ENCODE measurements around the gene DDIT4.
"Not testable (repeated sequence)": the region's sequence is repeated elsewhere in the genome, so short reads cannot be mapped to it uniquely, and the experiment has no call there.

The DDIT4 gene

GRCh38 chr10:72265508-72265907, 8.2 kb upstream of the DDIT4 start:
- Histone ChIP-seq H3K36me3 (no peaks in the 10 kb centered on the region), H3K4me3 (ENCODE audit: low read depth, low read length) (no peak overlapping the region), H3K9me3 (no peaks in the 10 kb centered on the region), H3K4me1 (peaks cover 10% of the 10 kb centered on the region), H3K27me3 (no peaks in the 10 kb centered on the region)
- DNase-seq: no peak
- no peak for TF ChIP-seq CTCF (IDR thresholded peaks at IDR 0.05; ENCODE audit: low read depth, low read length)

- no peaks in the 10 kb centered on the region for H3K9me3 ChIP-seq
- no peak overlapping the region for H3K4me3 ChIP-seq (ENCODE audit: low read depth, low read length)
- no peak for TF ChIP-seq CTCF (IDR thresholded peaks at IDR 0.05; ENCODE audit: low read depth, low read length)
- H3K36me3 ChIP-seq: no peaks in the 10 kb centered on the region
- no peak for DNase-seq
- H3K4me1 ChIP-seq: peaks cover 9% of the 10 kb centered on the region; the same call in 1 of the 2 replicates
- H3K27me3 ChIP-seq: no peaks in the 10 kb centered on the region
Measured at GRCh38 chr10:72265990-72266865, 7.5 kb upstream of the DDIT4 start.

- TF ChIP-seq CTCF (IDR thresholded peaks at IDR 0.05; ENCODE audit: low read depth, low read length): no peak
- Histone ChIP-seq H3K27me3 (no peaks in the 10 kb centered on the region), H3K4me1 (peaks cover 13% of the 10 kb centered on the region; the same call in 1 of the 2 replicates), H3K36me3 (no peaks in the 10 kb centered on the region), H3K4me3 (ENCODE audit: low read depth, low read length) (no peak overlapping the region), H3K9me3 (no peaks in the 10 kb centered on the region)
- DNase-seq: no peak
Measured at GRCh38 chr10:72267381-72267780, 6.3 kb upstream of the DDIT4 start.

GRCh38 chr10:72267819-72268399, 5.8 kb upstream of the DDIT4 start:
- no peaks in the 10 kb centered on the region for H3K9me3 ChIP-seq
- DNase-seq: no peak
- H3K4me1 ChIP-seq: peaks cover 15% of the 10 kb centered on the region; the same call in 1 of the 2 replicates
- no peak for TF ChIP-seq CTCF (IDR thresholded peaks at IDR 0.05; ENCODE audit: low read depth, low read length)
- no peaks in the 10 kb centered on the region for H3K27me3 ChIP-seq
- H3K36me3 ChIP-seq: no peaks in the 10 kb centered on the region
- no peak overlapping the region for H3K4me3 ChIP-seq (ENCODE audit: low read depth, low read length)

GRCh38 chr10:72268475-72269200, 5.1 kb upstream of the DDIT4 start:
- not testable (repeated sequence) for DNase-seq; H3K4me3 ChIP-seq (ENCODE audit: low read depth, low read length); H3K27me3 ChIP-seq; H3K36me3 ChIP-seq; H3K9me3 ChIP-seq
- H3K4me1 ChIP-seq: peaks cover 15% of the 10 kb centered on the region; the same call in 1 of the 2 replicates

GRCh38 chr10:72270607-72271281, 3.0 kb upstream of the DDIT4 start:
- Histone ChIP-seq H3K27me3 (no peaks in the 10 kb centered on the region), H3K9me3 (no peaks in the 10 kb centered on the region), H3K4me3 (ENCODE audit: low read depth, low read length) (no peak overlapping the region), H3K4me1 (peaks cover 7% of the 10 kb centered on the region; the same call in 1 of the 2 replicates), H3K36me3 (peaks cover 15% of the 10 kb centered on the region)
- TF ChIP-seq CTCF (IDR thresholded peaks at IDR 0.05; ENCODE audit: low read depth, low read length): no peak
- DNase-seq: no peak

Measured in BE2C (cell line).